Measurements from ENCODE around the gene KRTAP3-1. TPM values are rescaled to one million over a fixed set of nuclear protein-coding genes. Genes with fewer than 3 reads are reported as not detected.

The KRTAP3-1 gene
- total RNA-seq, 2 experiments from 2014 or later, result not detected

- TF ChIP-seq, protein P1, sequence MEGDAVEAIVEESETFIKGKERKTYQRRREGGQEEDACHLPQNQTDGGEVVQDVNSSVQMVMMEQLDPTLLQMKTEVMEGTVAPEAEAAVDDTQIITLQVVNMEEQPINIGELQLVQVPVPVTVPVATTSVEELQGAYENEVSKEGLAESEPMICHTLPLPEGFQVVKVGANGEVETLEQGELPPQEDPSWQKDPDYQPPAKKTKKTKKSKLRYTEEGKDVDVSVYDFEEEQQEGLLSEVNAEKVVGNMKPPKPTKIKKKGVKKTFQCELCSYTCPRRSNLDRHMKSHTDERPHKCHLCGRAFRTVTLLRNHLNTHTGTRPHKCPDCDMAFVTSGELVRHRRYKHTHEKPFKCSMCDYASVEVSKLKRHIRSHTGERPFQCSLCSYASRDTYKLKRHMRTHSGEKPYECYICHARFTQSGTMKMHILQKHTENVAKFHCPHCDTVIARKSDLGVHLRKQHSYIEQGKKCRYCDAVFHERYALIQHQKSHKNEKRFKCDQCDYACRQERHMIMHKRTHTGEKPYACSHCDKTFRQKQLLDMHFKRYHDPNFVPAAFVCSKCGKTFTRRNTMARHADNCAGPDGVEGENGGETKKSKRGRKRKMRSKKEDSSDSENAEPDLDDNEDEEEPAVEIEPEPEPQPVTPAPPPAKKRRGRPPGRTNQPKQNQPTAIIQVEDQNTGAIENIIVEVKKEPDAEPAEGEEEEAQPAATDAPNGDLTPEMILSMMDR (conservative IDR thresholded peaks at IDR 0.05; ENCODE audit: low read length), result no peak
- no peak for TF ChIP-seq EZH2phosphoT487 (IDR thresholded peaks at IDR 0.05; ENCODE audit: borderline replicate concordance, low read depth, low read length)
- H4K20me1 ChIP-seq (ENCODE audit: insufficient read depth, low read length), result no peaks in the 10 kb centered on the region
- no peak overlapping the region for H2AFZ ChIP-seq (ENCODE audit: low read length)
- H3K27ac ChIP-seq (ENCODE audit: low read depth, low read length, poor library complexity, severe bottlenecking), result no peak overlapping the region
- intact Hi-C loops (cut with micrococcal nuclease; ENCODE audit: unreplicated experiment), result no loop called here
- no peaks in the 10 kb centered on the region for H3K9me2 ChIP-seq (ENCODE audit: insufficient read depth, low read length)
- H3K4me3 ChIP-seq (ENCODE audit: low read depth, low read length, poor library complexity, severe bottlenecking), result no peak overlapping the region
- H3K79me2 ChIP-seq (ENCODE audit: insufficient read depth, low read depth, low read length), result no peaks in the 10 kb centered on the region
- BruUV-seq (replicated peaks), result no TSS peak
- H3K9me3 ChIP-seq (ENCODE audit: low read length), result no peaks in the 10 kb centered on the region
- no peaks in the 10 kb centered on the region for H3K36me3 ChIP-seq (ENCODE audit: insufficient read depth, low read length)
- POLR2A ChIA-PET, result no interaction called here
- no peak overlapping the region for H3K4me2 ChIP-seq (ENCODE audit: low read length)
- DNase-seq (ENCODE audit: low spot score), result no peak
- CTCF ChIA-PET (ENCODE audit: unreplicated experiment), result no interaction called here
- no peaks in the 10 kb centered on the region for H3K4me1 ChIP-seq (ENCODE audit: insufficient read depth, low read length, poor library complexity, severe bottlenecking)
These were observed 4.3 kb upstream of the KRTAP3-1 start for GRCh38 chr17:41013181-41013580.

DNA sequence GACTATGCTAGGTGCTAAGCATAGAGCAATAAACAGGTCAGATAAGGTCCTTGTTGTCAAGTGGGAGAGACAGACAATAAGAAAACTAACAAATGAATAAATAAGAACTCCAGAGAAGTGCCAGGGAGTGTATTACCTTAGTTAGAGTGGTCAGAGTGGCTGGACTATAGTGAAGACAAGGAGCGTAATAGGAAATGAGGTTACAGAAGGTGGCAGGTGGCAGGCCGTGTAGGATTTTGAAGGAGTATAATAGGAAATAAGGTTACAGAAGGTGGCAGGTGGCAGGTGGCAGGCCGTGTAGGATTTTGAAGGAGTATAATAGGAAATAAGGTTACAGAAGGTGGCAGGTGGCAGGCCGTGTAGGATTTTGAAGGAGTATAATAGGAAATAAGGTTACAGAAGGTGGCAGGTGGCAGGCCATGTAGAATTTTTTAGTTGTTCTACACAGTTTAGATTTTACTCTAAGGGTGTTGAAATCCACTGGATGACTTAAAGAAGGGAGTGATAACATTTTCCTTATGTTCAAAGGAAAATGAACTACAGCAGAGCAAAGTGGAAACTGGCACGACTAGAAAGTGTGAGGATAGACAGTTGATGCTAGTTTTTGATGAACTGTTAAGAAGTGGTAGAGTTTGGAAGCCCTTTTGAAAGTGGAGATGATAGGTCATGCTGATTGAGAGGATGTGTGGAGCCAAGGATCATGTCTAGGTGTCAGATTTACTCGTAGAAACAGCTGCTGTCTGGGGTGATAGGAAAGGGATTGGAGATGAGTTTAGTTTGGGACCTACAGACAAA is 3.6 kb upstream of the KRTAP3-1 start:
- ChIA-PET POLR2A (no interaction called here), CTCF (ENCODE audit: unreplicated experiment) (no interaction called here)
- Histone ChIP-seq H3K9me3 (ENCODE audit: low read length) (no peaks in the 10 kb centered on the region), H3K4me3 (ENCODE audit: low read depth, low read length, poor library complexity, severe bottlenecking) (no peak overlapping the region), H3K9me2 (ENCODE audit: insufficient read depth, low read length) (no peaks in the 10 kb centered on the region), H3K27ac (ENCODE audit: low read depth, low read length, poor library complexity, severe bottlenecking) (no peak overlapping the region), H3K4me2 (ENCODE audit: low read length) (no peak overlapping the region), H3K4me1 (ENCODE audit: insufficient read depth, low read length, poor library complexity, severe bottlenecking) (no peaks in the 10 kb centered on the region), H3K79me2 (ENCODE audit: insufficient read depth, low read depth, low read length) (no peaks in the 10 kb centered on the region), H4K20me1 (ENCODE audit: insufficient read depth, low read length) (no peaks in the 10 kb centered on the region), H3K36me3 (ENCODE audit: insufficient read depth, low read length) (no peaks in the 10 kb centered on the region), H2AFZ (ENCODE audit: low read length) (no peak overlapping the region)
- no TSS peak for BruUV-seq (replicated peaks)
- no peak for DNase-seq (ENCODE audit: low spot score)
- intact Hi-C loops (cut with micrococcal nuclease; ENCODE audit: unreplicated experiment), result no loop called here
- no peak for TF ChIP-seq EZH2phosphoT487 (IDR thresholded peaks at IDR 0.05; ENCODE audit: borderline replicate concordance, low read depth, low read length)
- TF ChIP-seq, protein P1 (conservative IDR thresholded peaks at IDR 0.05; ENCODE audit: low read length), result no peak

DNA sequence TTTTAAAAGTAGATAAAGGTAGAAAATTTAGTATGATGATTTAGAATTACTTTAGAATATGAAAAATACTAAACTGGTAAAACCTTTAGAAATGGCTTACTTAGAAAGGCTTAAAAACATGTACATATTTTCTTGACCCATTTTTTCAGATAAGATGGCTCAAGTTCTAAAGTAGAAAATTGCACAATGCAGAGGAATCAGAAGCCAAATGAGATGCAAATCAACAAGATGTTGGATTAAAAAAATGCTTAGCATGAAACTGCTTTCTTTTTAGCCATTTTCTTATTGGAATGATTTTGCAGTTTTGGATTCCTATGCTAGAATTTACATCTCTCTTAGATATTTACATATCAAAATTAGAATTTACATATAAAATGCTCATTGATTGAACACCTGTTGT is 1.5 kb upstream of the KRTAP3-1 start:
- DNase-seq (ENCODE audit: low spot score), result no peak
- CTCF ChIA-PET (ENCODE audit: unreplicated experiment), result no interaction called here
- Histone ChIP-seq H3K4me3 (ENCODE audit: low read depth, low read length, poor library complexity, severe bottlenecking) (no peak overlapping the region), H3K79me2 (ENCODE audit: insufficient read depth, low read depth, low read length) (no peaks in the 10 kb centered on the region), H3K27ac (ENCODE audit: low read depth, low read length, poor library complexity, severe bottlenecking) (no peak overlapping the region), H3K36me3 (ENCODE audit: insufficient read depth, low read length) (no peaks in the 10 kb centered on the region), H3K9me3 (ENCODE audit: low read length) (no peaks in the 10 kb centered on the region), H2AFZ (ENCODE audit: low read length) (no peak overlapping the region), H3K4me1 (ENCODE audit: insufficient read depth, low read length, poor library complexity, severe bottlenecking) (no peaks in the 10 kb centered on the region), H4K20me1 (ENCODE audit: insufficient read depth, low read length) (no peaks in the 10 kb centered on the region), H3K9me2 (ENCODE audit: insufficient read depth, low read length) (no peaks in the 10 kb centered on the region), H3K4me2 (ENCODE audit: low read length) (no peak overlapping the region)
- intact Hi-C loops (cut with micrococcal nuclease; ENCODE audit: unreplicated experiment), result no loop called here
- POLR2A ChIA-PET, result no interaction called here
- no peak for TF ChIP-seq EZH2phosphoT487 (IDR thresholded peaks at IDR 0.05; ENCODE audit: borderline replicate concordance, low read depth, low read length)
- TF ChIP-seq, protein P1 (conservative IDR thresholded peaks at IDR 0.05; ENCODE audit: low read length), result no peak
- BruUV-seq (replicated peaks), result no TSS peak

Measured in OCI-LY7 (cell line).